HCT116 (cell line): Measurements from ENCODE around the gene LRRC75A. TPM values are rescaled to one million over a fixed set of nuclear protein-coding genes. Genes with fewer than 3 reads are reported as not detected.

Source experiments
- ATAC-seq: fragments of 200-7000 bp; cut with Tn5 transposase; 2 replicates; pipeline ENCODE4 v1.9.1; 2020; ENCODE audit warnings: mild to moderate bottlenecking, moderate library complexity
- BruUV-seq: library from RNA; stranded (reverse); fragments of 400-500 nt; replicated peaks from 2 replicates; lab custom pipeline; 2021; lab: Mats Ljungman, UMichigan
- CTCF ChIA-PET: fragments of 300-600 bp; sonication (Branson Sonifier 250); formaldehyde crosslinking; loops from one replicate; lab custom pipeline; 2021; ENCODE audit warnings: antibody characterized with exemption; lab: Charles Lee
- POLR2A ChIA-PET: fragments of 300-600, 350-600 bp; sonication (Branson Sonifier 250); formaldehyde crosslinking; loops from one replicate; lab custom pipeline; 2021; ENCODE audit warnings: antibody characterized with exemption; lab: Charles Lee
- RAD21 ChIA-PET, 2 experiments: fragments of 300-600 bp; sonication (Branson Sonifier 250); formaldehyde crosslinking; loops; one replicate each; lab custom pipeline; 2023; ENCODE audit warnings: low total read pairs in 2 of 2; ENCODE audit not compliant: uncharacterized antibody in 2 of 2, unreplicated experiment in 2 of 2, low non-redundant PET in 1 of 2; lab: Charles Lee
- DNase-seq: peaks from one replicate; pipeline ENCODE4 v3.0.0-alpha.2; 2010; ENCODE audit warnings: low read depth, low spot score
- H2AFZ ChIP-seq: fragments of 200-600 bp; shearing (Covaris generic), sonication (generic); 2 replicates; pipeline ENCODE4 v1.6.1; 2017; ENCODE audit warnings: low read depth, mixed run types, mixed read lengths, antibody characterized with exemption, low read length; ENCODE audit not compliant: poor library complexity, severe bottlenecking
- H3K27ac ChIP-seq: 2 replicates; pipeline ENCODE4 v1.5.1; 2012; ENCODE audit warnings: low read depth, low read length
- H3K27me3 ChIP-seq: fragments of 200-600 bp; sonication (generic); 2 replicates; pipeline ENCODE4 v1.6.1; 2016; ENCODE audit warnings: mixed run types, low read length, mixed read lengths; ENCODE audit not compliant: insufficient read depth
- H3K36me3 ChIP-seq, 2 experiments: fragments of 200-500 bp in 1 of 2; fragments of 200-600 bp in 1 of 2; sonication (Bioruptor generic) in 1 of 2; sonication (generic) in 1 of 2; 2 replicates each; pipeline versions ENCODE4 v1.5.1 to v1.6.1; 2014 to 2016; ENCODE audit warnings: low read length in 2 of 2, inconsistent platforms in 1 of 2, mixed read lengths in 1 of 2, mixed run types in 1 of 2; ENCODE audit not compliant: insufficient read depth in 2 of 2, control insufficient read depth in 1 of 2
- H3K4me1 ChIP-seq, 2 experiments: fragments of 200-600 bp in 1 of 2; sonication (generic) in 1 of 2; 2 replicates each; pipeline versions ENCODE4 v1.5.1 to v1.6.1; 2012 to 2017; ENCODE audit warnings: low read length in 2 of 2, inconsistent platforms in 1 of 2, mild to moderate bottlenecking in 1 of 2, mixed read lengths in 1 of 2, mixed run types in 1 of 2, moderate library complexity in 1 of 2; ENCODE audit not compliant: insufficient read depth in 2 of 2, control insufficient read depth in 1 of 2
- H3K4me2 ChIP-seq: fragments of 200-600 bp; sonication (generic); 2 replicates; pipeline ENCODE4 v1.6.1; 2017; ENCODE audit warnings: mixed run types, low read length, mixed read lengths
- H3K4me3 ChIP-seq, 2 experiments: fragments of 200-600 bp in 1 of 2; sonication (generic) in 1 of 2; replicated peaks in 1 of 2; 2 replicates each; pipeline ENCODE4 v1.5.1; 2011 to 2016; ENCODE audit warnings: low read length in 2 of 2, control low read depth in 1 of 2, low read depth in 1 of 2, mild to moderate bottlenecking in 1 of 2, mixed read lengths in 1 of 2, mixed run types in 1 of 2
- H3K79me2 ChIP-seq: fragments of 200-600 bp; sonication (generic); 2 replicates; pipeline ENCODE4 v1.6.1; 2017; ENCODE audit warnings: mild to moderate bottlenecking, mixed run types, low read length, moderate library complexity, mixed read lengths; ENCODE audit not compliant: insufficient read depth
- H3K9ac ChIP-seq: fragments of 200-600 bp; sonication (generic); 2 replicates; pipeline ENCODE4 v1.6.1; 2016; ENCODE audit warnings: low read length, mixed read lengths
- H3K9me2 ChIP-seq: fragments of 200-600 bp; sonication (generic), shearing (Covaris generic); 2 replicates; pipeline ENCODE4 v1.6.1; 2017; ENCODE audit warnings: mixed run types, mild to moderate bottlenecking, moderate library complexity; ENCODE audit not compliant: insufficient read depth
- H3K9me3 ChIP-seq, 2 experiments: fragments of 200-500 bp in 1 of 2; fragments of 200-600 bp in 1 of 2; sonication (Bioruptor generic) in 1 of 2; sonication (generic) in 1 of 2; 2 replicates each; pipeline ENCODE4 v1.6.1; 2014 to 2017; ENCODE audit warnings: low read length in 2 of 2, mixed read lengths in 2 of 2, inconsistent platforms in 1 of 2, low read depth in 1 of 2, mild to moderate bottlenecking in 1 of 2, mixed run types in 1 of 2, moderate library complexity in 1 of 2; ENCODE audit not compliant: control insufficient read depth in 1 of 2, insufficient read depth in 1 of 2
- H4K20me1 ChIP-seq: fragments of 200-600 bp; sonication (generic), shearing (Covaris generic); 2 replicates; pipeline ENCODE4 v1.6.1; 2017; ENCODE audit warnings: mixed run types, mild to moderate bottlenecking, moderate library complexity; ENCODE audit not compliant: insufficient read depth
- CEBPB ChIP-seq: IDR thresholded peaks from 2 replicates; pipeline ENCODE4 v1.6.1; 2012; ENCODE audit warnings: low read depth
- EGR1 ChIP-seq: IDR thresholded peaks from 2 replicates; pipeline ENCODE4 v1.6.1; 2012; ENCODE audit warnings: low read depth
- EZH2 ChIP-seq: fragments of 200-600 bp; sonication (generic); IDR thresholded peaks from 2 replicates; pipeline ENCODE4 v1.6.1; 2017; ENCODE audit warnings: antibody characterized with exemption, mixed run types
- EZH2phosphoT487 ChIP-seq: fragments of 200-600 bp; IDR thresholded peaks from 2 replicates; pipeline ENCODE4 v1.6.1; 2018; ENCODE audit warnings: antibody characterized with exemption, borderline replicate concordance
- FOSL1 ChIP-seq: IDR thresholded peaks from 2 replicates; pipeline ENCODE4 v1.6.1; 2012; ENCODE audit warnings: low read depth
- JUND ChIP-seq: IDR thresholded peaks from 2 replicates; pipeline ENCODE4 v1.6.1; 2012
- POLR2A ChIP-seq: IDR thresholded peaks from 2 replicates; pipeline ENCODE4 v1.7.0; 2011; ENCODE audit warnings: borderline replicate concordance; ENCODE audit not compliant: insufficient read depth, insufficient read length; ENCODE audit errors: extremely low read depth
- POLR2AphosphoS5 ChIP-seq: IDR thresholded peaks from 2 replicates; pipeline ENCODE4 v1.6.1; 2011; ENCODE audit warnings: mild to moderate bottlenecking, low read depth, low read length, moderate library complexity
- SIN3A ChIP-seq: IDR thresholded peaks from 2 replicates; pipeline ENCODE4 v1.6.1; 2012; ENCODE audit warnings: low read depth
- SP1 ChIP-seq: IDR thresholded peaks from 2 replicates; pipeline ENCODE4 v1.6.1; 2012; ENCODE audit warnings: low read depth
- SRF ChIP-seq: IDR thresholded peaks from 2 replicates; pipeline ENCODE4 v1.6.1; 2012; ENCODE audit warnings: low read depth
- TCF7L2 ChIP-seq: IDR thresholded peaks from 2 replicates; pipeline ENCODE4 v1.7.0; 2011; ENCODE audit warnings: borderline replicate concordance, inconsistent platforms; ENCODE audit not compliant: insufficient read depth, insufficient read length; ENCODE audit errors: extremely low read depth
- ZNF274 ChIP-seq: fragments of 200-500 bp; sonication (Bioruptor generic); IDR thresholded peaks from 2 replicates; pipeline ENCODE4 v1.6.1; 2014; ENCODE audit warnings: mild to moderate bottlenecking, low read depth, low read length, inconsistent platforms
- intact Hi-C: fragments of 100-400 bp; cut with micrococcal nuclease; formaldehyde crosslinking; loops from 2 replicates; pipeline ENCODE4 v1.10.0; 2022
- total RNA-seq: library from RNA; stranded (reverse); gene quantifications from one replicate; pipeline ENCODE4 v1.2.1, GENCODE V29; 2021; ENCODE audit not compliant: unreplicated experiment
- TF ChIP-seq, protein P1 (sequence below): IDR thresholded peaks from 2 replicates; pipeline ENCODE4 v1.6.1; 2012; ENCODE audit warnings: low read depth
- TF ChIP-seq, protein P2 (sequence below): IDR thresholded peaks from 2 replicates; pipeline ENCODE4 v1.6.1; 2012
- TF ChIP-seq, protein P3 (sequence below), 3 experiments: fragments of 200-600 bp in 1 of 3; sonication (generic) in 1 of 3; IDR thresholded peaks in 2 of 3; conservative IDR thresholded peaks in 1 of 3; 2 replicates each; pipeline ENCODE4 v1.5.1; 2012 to 2017; ENCODE audit warnings: low read depth in 2 of 3, low read length in 2 of 3, antibody characterized with exemption in 1 of 3, borderline replicate concordance in 1 of 3, control low read depth in 1 of 3, mild to moderate bottlenecking in 1 of 3, mixed read lengths in 1 of 3, mixed run types in 1 of 3, moderate library complexity in 1 of 3; ENCODE audit not compliant: insufficient read depth in 1 of 3

Gene LRRC75A
- total RNA-seq, 1 experiment from 2014 or later, result 2.3 TPM

DNA sequence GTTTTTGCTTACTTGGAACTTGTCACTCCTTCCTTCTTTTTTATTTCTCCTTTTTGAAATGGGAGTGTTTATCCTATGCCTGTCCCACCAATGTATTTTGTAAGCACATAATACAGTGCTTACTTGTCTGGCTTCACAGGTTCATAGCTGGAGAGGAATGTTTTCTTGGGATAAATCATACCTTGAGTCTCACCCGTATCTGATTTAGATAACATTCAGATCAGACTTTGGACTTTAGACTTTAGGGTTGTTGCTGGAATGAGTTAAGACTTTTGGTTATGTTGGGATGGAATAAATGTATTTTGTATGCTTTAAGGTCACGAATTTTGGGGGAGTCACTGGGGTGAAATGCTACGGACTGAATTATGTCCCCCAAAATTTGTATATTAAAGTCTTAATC is 13.0 kb upstream of the LRRC75A start:
- no peaks in the 10 kb centered on the region for H3K79me2 ChIP-seq
- H3K36me3 ChIP-seq, result no peaks in the 10 kb centered on the region
- ChIA-PET RAD21 (no interaction called here), POLR2A (no interaction called here), CTCF (no interaction called here)
- peaks cover 0 to 8% of the 10 kb centered on the region in 2 experiments; a peak in 1 of 4 replicates for H3K4me1 ChIP-seq
- DNase-seq, result no peak
- H3K9me2 ChIP-seq, result 0 out of 2 replicates have a peak, but pooled peaks cover 3% of the 10 kb centered on the region
- no peak overlapping the region for H3K9ac ChIP-seq
- H2AFZ ChIP-seq, result no peak overlapping the region
- H3K27me3 ChIP-seq, result no peaks in the 10 kb centered on the region
- no peak overlapping the region for H3K27ac ChIP-seq
- intact Hi-C loops, result no loop called here
- TF ChIP-seq, protein P1, sequence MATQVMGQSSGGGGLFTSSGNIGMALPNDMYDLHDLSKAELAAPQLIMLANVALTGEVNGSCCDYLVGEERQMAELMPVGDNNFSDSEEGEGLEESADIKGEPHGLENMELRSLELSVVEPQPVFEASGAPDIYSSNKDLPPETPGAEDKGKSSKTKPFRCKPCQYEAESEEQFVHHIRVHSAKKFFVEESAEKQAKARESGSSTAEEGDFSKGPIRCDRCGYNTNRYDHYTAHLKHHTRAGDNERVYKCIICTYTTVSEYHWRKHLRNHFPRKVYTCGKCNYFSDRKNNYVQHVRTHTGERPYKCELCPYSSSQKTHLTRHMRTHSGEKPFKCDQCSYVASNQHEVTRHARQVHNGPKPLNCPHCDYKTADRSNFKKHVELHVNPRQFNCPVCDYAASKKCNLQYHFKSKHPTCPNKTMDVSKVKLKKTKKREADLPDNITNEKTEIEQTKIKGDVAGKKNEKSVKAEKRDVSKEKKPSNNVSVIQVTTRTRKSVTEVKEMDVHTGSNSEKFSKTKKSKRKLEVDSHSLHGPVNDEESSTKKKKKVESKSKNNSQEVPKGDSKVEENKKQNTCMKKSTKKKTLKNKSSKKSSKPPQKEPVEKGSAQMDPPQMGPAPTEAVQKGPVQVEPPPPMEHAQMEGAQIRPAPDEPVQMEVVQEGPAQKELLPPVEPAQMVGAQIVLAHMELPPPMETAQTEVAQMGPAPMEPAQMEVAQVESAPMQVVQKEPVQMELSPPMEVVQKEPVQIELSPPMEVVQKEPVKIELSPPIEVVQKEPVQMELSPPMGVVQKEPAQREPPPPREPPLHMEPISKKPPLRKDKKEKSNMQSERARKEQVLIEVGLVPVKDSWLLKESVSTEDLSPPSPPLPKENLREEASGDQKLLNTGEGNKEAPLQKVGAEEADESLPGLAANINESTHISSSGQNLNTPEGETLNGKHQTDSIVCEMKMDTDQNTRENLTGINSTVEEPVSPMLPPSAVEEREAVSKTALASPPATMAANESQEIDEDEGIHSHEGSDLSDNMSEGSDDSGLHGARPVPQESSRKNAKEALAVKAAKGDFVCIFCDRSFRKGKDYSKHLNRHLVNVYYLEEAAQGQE, result no peak
- TF ChIP-seq POLR2A (no peak), SIN3A (no peak), EGR1 (no peak), JUND (no peak)
- H3K9me3 ChIP-seq, result no peaks in the 10 kb centered on the region
- ATAC-seq, result no peak
- no peak overlapping the region for H3K4me3 ChIP-seq
- no peak overlapping the region for H3K4me2 ChIP-seq
- no TSS peak for BruUV-seq
- H4K20me1 ChIP-seq, result no peaks in the 10 kb centered on the region

DNA sequence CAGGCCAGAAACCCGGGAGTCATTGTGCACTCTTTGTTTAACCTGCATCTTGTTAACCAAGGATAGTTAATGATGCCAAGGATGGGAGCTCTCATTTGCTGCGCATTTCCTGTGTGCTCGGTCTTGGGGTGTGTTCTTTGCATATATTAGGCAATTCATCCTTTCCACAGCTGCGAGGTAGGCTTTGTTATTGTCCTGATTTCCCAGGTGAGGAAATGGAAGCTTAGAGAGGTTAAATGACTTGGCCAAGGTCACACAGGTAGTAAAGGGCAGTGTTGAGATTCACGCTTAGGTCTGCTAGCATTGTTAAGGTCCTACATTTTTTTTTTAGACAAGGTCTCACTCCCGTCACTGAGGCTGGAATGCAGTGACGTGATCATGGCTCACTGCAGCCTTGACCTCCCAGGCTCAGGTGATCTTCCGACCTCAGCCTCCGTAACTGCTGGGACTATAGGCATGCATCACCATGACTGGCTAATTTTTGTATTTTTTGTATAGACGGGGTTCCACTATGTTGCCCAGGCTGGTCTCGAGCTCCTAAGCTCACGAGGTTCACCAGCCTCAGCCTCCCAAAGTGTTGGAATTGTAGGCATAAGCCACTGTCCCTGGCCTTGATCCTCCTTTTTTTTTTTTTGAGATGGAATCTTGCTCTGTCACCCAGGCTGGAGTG is 5.0 kb upstream of the LRRC75A start:
- no peaks in the 10 kb centered on the region for H3K79me2 ChIP-seq
- no peak overlapping the region for H3K9ac ChIP-seq
- RAD21 ChIA-PET, result no interaction called here
- CTCF ChIA-PET, result no interaction called here
- H3K27ac ChIP-seq, result no peak overlapping the region
- ATAC-seq, result no peak
- BruUV-seq, result no TSS peak
- H4K20me1 ChIP-seq, result no peaks in the 10 kb centered on the region
- no peaks in the 10 kb centered on the region for H3K9me2 ChIP-seq
- POLR2A ChIA-PET, result no interaction called here
- peaks cover 0 to 6% of the 10 kb centered on the region in 2 experiments; a peak in 1 of 4 replicates for H3K4me1 ChIP-seq
- no peaks in the 10 kb centered on the region for H3K36me3 ChIP-seq
- H3K4me3 ChIP-seq, result no peak overlapping the region
- no peaks in the 10 kb centered on the region for H3K27me3 ChIP-seq
- H2AFZ ChIP-seq, result no peak overlapping the region
- intact Hi-C loops, result no loop called here
- H3K4me2 ChIP-seq, result no peak overlapping the region
- H3K9me3 ChIP-seq, result no peaks in the 10 kb centered on the region
- no peak for DNase-seq
- TF ChIP-seq SRF (no peak), EZH2 (no peak), ZNF274 (no peak), POLR2AphosphoS5 (no peak), SIN3A (no peak), FOSL1 (no peak), TCF7L2 (no peak), EZH2phosphoT487 (no peak), CEBPB (no peak), SP1 (no peak), POLR2A (no peak)
- TF ChIP-seq, protein P2, sequence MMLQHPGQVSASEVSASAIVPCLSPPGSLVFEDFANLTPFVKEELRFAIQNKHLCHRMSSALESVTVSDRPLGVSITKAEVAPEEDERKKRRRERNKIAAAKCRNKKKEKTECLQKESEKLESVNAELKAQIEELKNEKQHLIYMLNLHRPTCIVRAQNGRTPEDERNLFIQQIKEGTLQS, result no peak
- TF ChIP-seq, protein P3, sequence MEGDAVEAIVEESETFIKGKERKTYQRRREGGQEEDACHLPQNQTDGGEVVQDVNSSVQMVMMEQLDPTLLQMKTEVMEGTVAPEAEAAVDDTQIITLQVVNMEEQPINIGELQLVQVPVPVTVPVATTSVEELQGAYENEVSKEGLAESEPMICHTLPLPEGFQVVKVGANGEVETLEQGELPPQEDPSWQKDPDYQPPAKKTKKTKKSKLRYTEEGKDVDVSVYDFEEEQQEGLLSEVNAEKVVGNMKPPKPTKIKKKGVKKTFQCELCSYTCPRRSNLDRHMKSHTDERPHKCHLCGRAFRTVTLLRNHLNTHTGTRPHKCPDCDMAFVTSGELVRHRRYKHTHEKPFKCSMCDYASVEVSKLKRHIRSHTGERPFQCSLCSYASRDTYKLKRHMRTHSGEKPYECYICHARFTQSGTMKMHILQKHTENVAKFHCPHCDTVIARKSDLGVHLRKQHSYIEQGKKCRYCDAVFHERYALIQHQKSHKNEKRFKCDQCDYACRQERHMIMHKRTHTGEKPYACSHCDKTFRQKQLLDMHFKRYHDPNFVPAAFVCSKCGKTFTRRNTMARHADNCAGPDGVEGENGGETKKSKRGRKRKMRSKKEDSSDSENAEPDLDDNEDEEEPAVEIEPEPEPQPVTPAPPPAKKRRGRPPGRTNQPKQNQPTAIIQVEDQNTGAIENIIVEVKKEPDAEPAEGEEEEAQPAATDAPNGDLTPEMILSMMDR (IDR thresholded peaks at IDR 0.05 in 2 of 3, conservative IDR thresholded peaks at IDR 0.05 in 1 of 3; ENCODE audit: borderline replicate concordance in 1 of 3, insufficient read depth in 1 of 3, low read depth in 2 of 3, low read length in 2 of 3), result no peak
